ENCODE results near the gene RNPS1. TPM values are rescaled to one million over a fixed set of nuclear protein-coding genes. Genes with fewer than 3 reads are reported as not detected.

RNPS1 gene
- total and polyA plus RNA-seq, 2 experiments from 2014 or later, result 315 to 384 TPM

- peak overlapping the region; percentile 70; the same call in 1 of the 2 replicates for H3K27ac Mint-ChIP-seq
- H3K4me3 Mint-ChIP-seq, result peak overlapping the region; percentile 82
- H3K27me3 Mint-ChIP-seq (ENCODE audit: insufficient read depth, low read depth, poor library complexity), result peaks cover 17% of the 10 kb centered on the region
- H3F3A ChIP-seq (replicated peaks; ENCODE audit: low read depth), result peaks cover 37% of the 10 kb centered on the region; the same call in 1 of the 2 replicates
- peak overlapping the region; percentile 54 for H3K4me3 ChIP-seq
- TF ChIP-seq ZNF462 (CRISPR knock-in tag; IDR thresholded peaks at IDR 0.05) (no peak), STAT1 (IDR thresholded peaks at IDR 0.05; ENCODE audit: unreplicated experiment) (no peak), ZNF114 (CRISPR knock-in tag; IDR thresholded peaks at IDR 0.05) (no peak), EZH2 (IDR thresholded peaks at IDR 0.05; ENCODE audit: low read depth, unreplicated experiment) (no peak), CREB1 (CRISPR knock-in tag; IDR thresholded peaks at IDR 0.05; ENCODE audit: low read depth) (no peak), ZNF331 (CRISPR knock-in tag; IDR thresholded peaks at IDR 0.05; ENCODE audit: low read depth) (no peak), JUNB (IDR thresholded peaks at IDR 0.05; ENCODE audit: unreplicated experiment) (no peak), EZH2phosphoT487 (IDR thresholded peaks at IDR 0.05; ENCODE audit: unreplicated experiment) (no peak), POLR2AphosphoS5 (IDR thresholded peaks at IDR 0.05; ENCODE audit: low read depth) (no peak; the same call in 1 of the 2 replicates), CTCF (conservative IDR thresholded peaks at IDR 0.05; ENCODE audit: low read depth in 2 of 2) (no peak)
- TF ChIP-seq, protein P1, sequence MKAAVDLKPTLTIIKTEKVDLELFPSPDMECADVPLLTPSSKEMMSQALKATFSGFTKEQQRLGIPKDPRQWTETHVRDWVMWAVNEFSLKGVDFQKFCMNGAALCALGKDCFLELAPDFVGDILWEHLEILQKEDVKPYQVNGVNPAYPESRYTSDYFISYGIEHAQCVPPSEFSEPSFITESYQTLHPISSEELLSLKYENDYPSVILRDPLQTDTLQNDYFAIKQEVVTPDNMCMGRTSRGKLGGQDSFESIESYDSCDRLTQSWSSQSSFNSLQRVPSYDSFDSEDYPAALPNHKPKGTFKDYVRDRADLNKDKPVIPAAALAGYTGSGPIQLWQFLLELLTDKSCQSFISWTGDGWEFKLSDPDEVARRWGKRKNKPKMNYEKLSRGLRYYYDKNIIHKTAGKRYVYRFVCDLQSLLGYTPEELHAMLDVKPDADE (IDR thresholded peaks at IDR 0.05), result no peak
- TF ChIP-seq, protein P2, sequence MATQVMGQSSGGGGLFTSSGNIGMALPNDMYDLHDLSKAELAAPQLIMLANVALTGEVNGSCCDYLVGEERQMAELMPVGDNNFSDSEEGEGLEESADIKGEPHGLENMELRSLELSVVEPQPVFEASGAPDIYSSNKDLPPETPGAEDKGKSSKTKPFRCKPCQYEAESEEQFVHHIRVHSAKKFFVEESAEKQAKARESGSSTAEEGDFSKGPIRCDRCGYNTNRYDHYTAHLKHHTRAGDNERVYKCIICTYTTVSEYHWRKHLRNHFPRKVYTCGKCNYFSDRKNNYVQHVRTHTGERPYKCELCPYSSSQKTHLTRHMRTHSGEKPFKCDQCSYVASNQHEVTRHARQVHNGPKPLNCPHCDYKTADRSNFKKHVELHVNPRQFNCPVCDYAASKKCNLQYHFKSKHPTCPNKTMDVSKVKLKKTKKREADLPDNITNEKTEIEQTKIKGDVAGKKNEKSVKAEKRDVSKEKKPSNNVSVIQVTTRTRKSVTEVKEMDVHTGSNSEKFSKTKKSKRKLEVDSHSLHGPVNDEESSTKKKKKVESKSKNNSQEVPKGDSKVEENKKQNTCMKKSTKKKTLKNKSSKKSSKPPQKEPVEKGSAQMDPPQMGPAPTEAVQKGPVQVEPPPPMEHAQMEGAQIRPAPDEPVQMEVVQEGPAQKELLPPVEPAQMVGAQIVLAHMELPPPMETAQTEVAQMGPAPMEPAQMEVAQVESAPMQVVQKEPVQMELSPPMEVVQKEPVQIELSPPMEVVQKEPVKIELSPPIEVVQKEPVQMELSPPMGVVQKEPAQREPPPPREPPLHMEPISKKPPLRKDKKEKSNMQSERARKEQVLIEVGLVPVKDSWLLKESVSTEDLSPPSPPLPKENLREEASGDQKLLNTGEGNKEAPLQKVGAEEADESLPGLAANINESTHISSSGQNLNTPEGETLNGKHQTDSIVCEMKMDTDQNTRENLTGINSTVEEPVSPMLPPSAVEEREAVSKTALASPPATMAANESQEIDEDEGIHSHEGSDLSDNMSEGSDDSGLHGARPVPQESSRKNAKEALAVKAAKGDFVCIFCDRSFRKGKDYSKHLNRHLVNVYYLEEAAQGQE (IDR thresholded peaks at IDR 0.05; ENCODE audit: unreplicated experiment), result no peak
- H2AFZ ChIP-seq, result no peak overlapping the region
- no peaks in the 10 kb centered on the region; the same call in 2 of the 3 replicates for H3K9me3 Mint-ChIP-seq
- DNase-seq (ENCODE audit: low spot score) (no peak), ATAC-seq (no peak)
- peaks cover 10% of the 10 kb centered on the region; the same call in 1 of the 2 replicates for H3K4me1 ChIP-seq (ENCODE audit: insufficient read depth)
- no peaks in the 10 kb centered on the region for H3K9me2 ChIP-seq (ENCODE audit: insufficient read depth)
- peaks cover 27% of the 10 kb centered on the region for H3K36me3 Mint-ChIP-seq (ENCODE audit: low read depth)
- peaks cover 19% of the 10 kb centered on the region for H3K4me1 Mint-ChIP-seq
- H3K27ac ChIP-seq (ENCODE audit: low read depth), result no peak overlapping the region
- 0 out of 2 replicates have a peak, but pooled peaks cover 5% of the 10 kb centered on the region for H3K36me3 ChIP-seq (ENCODE audit: insufficient read depth)
- H3K4me2 ChIP-seq, result peak overlapping the region; percentile 84
- H3K79me2 ChIP-seq (replicated peaks; ENCODE audit: insufficient read depth), result peaks cover 19% of the 10 kb centered on the region
- H3K27me3 ChIP-seq (ENCODE audit: insufficient read depth), result no peaks in the 10 kb centered on the region
- H4K20me1 ChIP-seq (replicated peaks; ENCODE audit: insufficient read depth), result peaks cover 18% of the 10 kb centered on the region
Measured at GRCh38 chr16:2212362-2213324, 55.3 kb downstream of the RNPS1 start.

Data from GM23338 (cell line).